Stimulated activated CD8-positive, alpha-beta memory T cell treated with anti-CD3 and anti-CD28 coated beads, Interleukin-7, amount 100 ng/mL, for 48 hours (primary cell): Measurements from ENCODE around the gene DPH1.

Experiments
- DNase-seq, 2 donors: peaks; one replicate each; pipeline ENCODE4 v3.0.0-alpha.2; 2020; ENCODE audit warnings: low read depth in 1 of 2; ENCODE audit errors: extremely low read depth in 1 of 2

DPH1 gene

GRCh38 chr17:2025622-2026309 is 4.2 kb upstream of the DPH1 start:
- no peak for DNase-seq

- no peak for DNase-seq
These were observed 2.3 kb upstream of the DPH1 start for GRCh38 chr17:2027528-2028233.

GRCh38 chr17:2028234-2028614 is 1.7 kb upstream of the DPH1 start:
- DNase-seq, result no peak

GRCh38 chr17:2028737-2029136 is 1.2 kb upstream of the DPH1 start:
- DNase-seq, result no peak

GRCh38 chr17:2030779-2031163 is 818 bp downstream of the DPH1 start:
- DNase-seq, result no peak

- no peak for DNase-seq
These were observed 3.2 kb downstream of the DPH1 start for GRCh38 chr17:2033153-2033552.

- no peak for DNase-seq
These were observed 4.2 kb downstream of the DPH1 start for GRCh38 chr17:2034157-2034556.

GRCh38 chr17:2034806-2035540 is 5.0 kb downstream of the DPH1 start:
- no peak for DNase-seq

- DNase-seq, result no peak
These were observed 5.9 kb downstream of the DPH1 start for GRCh38 chr17:2035541-2036488.

- no peak for DNase-seq
These were observed 7.2 kb downstream of the DPH1 start for GRCh38 chr17:2037155-2037554.

- DNase-seq, result no peak
These were observed 10.4 kb downstream of the DPH1 start for GRCh38 chr17:2040219-2040827.

GRCh38 chr17:2040942-2041560 is 11.1 kb downstream of the DPH1 start:
- DNase-seq, result no peak

- peak; percentile 93 to 95 for DNase-seq
These were observed 11.8 kb downstream of the DPH1 start, which contains the start of gene OVCA2 for GRCh38 chr17:2041561-2042389. TSS of gene OVCA2 (plus strand) at chr17:2042022. CDS start at chr17:2042048, 26 bp downstream.

- DNase-seq, result no peak
These were observed 12.5 kb downstream of the DPH1 start for GRCh38 chr17:2042390-2042847.

GRCh38 chr17:2042933-2043332 is 13.0 kb downstream of the DPH1 start:
- DNase-seq, result no peak

GRCh38 chr17:2043785-2044184 is 13.8 kb downstream of the DPH1 start:
- DNase-seq, result no peak

GRCh38 chr17:2044263-2044894 is 14.4 kb downstream of the DPH1 start:
- no peak for DNase-seq

GRCh38 chr17:2047590-2047989 is 17.6 kb downstream of the DPH1 start:
- no peak for DNase-seq
